Stomach smooth muscle (tissue), 2 donors: ENCODE data around the gene ISLR.

Experiments
- H3K27ac ChIP-seq: one replicate; pipeline ENCODE4 v1.7.0; 2013; ENCODE audit warnings: mild to moderate bottlenecking, low read length, inconsistent platforms
- H3K27me3 ChIP-seq, 2 donors: one replicate each; pipeline ENCODE4 v1.7.0; 2013; ENCODE audit warnings: low read length in 2 of 2; ENCODE audit not compliant: insufficient read depth in 2 of 2, control insufficient read depth in 1 of 2
- H3K36me3 ChIP-seq, 2 donors: one replicate each; pipeline ENCODE4 v1.7.0; 2013; ENCODE audit warnings: low read length in 2 of 2; ENCODE audit not compliant: control insufficient read depth in 2 of 2, insufficient read depth in 2 of 2
- H3K4me1 ChIP-seq: one replicate; pipeline ENCODE4 v1.7.0; 2013; ENCODE audit warnings: low read length; ENCODE audit not compliant: control insufficient read depth, insufficient read depth
- H3K4me3 ChIP-seq, 2 donors: one replicate each; pipeline ENCODE4 v1.7.0; 2013; ENCODE audit warnings: low read length in 2 of 2
- H3K9ac ChIP-seq, 2 donors: one replicate each; pipeline ENCODE4 v1.7.0; 2013; ENCODE audit warnings: low read length in 2 of 2, mild to moderate bottlenecking in 1 of 2
- H3K9me3 ChIP-seq, 2 donors: one replicate each; pipeline ENCODE4 v1.7.0; 2013; ENCODE audit warnings: low read length in 2 of 2; ENCODE audit not compliant: control insufficient read depth in 2 of 2
- donor health status: healthy.
- donor health status: Pancreatic carcinoma.

ISLR gene

GRCh38 chr15:74174958-74175253, 1.4 kb downstream of the ISLR start:
- Histone ChIP-seq H3K9me3 (no peaks in the 10 kb centered on the region), H3K27ac (peak overlapping the region; percentile 89), H3K9ac (peak overlapping the region; percentile 29 to 75), H3K4me3 (peak overlapping the region; percentile 57 to 78), H3K36me3 (peaks cover 9% of the 10 kb centered on the region in 2 donors), H3K4me1 (peaks cover 71% of the 10 kb centered on the region), H3K27me3 (no peaks in the 10 kb centered on the region)

GRCh38 chr15:74175271-74176191, 2.0 kb downstream of the ISLR start:
- H3K27ac ChIP-seq: peak overlapping the region; percentile 89
- H3K4me3 ChIP-seq: peak overlapping the region; percentile 36 to 78

GRCh38 chr15:74176262-74177214, 3.0 kb downstream of the ISLR start:
- peak overlapping the region in 1 of 2 donors; percentile 49 for H3K4me3 ChIP-seq
- H3K27me3 ChIP-seq: no peaks in the 10 kb centered on the region
- peak overlapping the region in 1 of 2 donors; percentile 37 for H3K9ac ChIP-seq
- peaks cover 74% of the 10 kb centered on the region for H3K4me1 ChIP-seq
- H3K27ac ChIP-seq: peak overlapping the region; percentile 6
- H3K36me3 ChIP-seq: peaks cover 9% of the 10 kb centered on the region in 2 donors
- H3K9me3 ChIP-seq: no peaks in the 10 kb centered on the region

More at GRCh38 chr15:74175271-74176191, 2.0 kb downstream of the ISLR start:
- Histone ChIP-seq H3K36me3 (peaks cover 9% of the 10 kb centered on the region in 2 donors), H3K4me1 (peaks cover 73% of the 10 kb centered on the region), H3K27me3 (no peaks in the 10 kb centered on the region), H3K9ac (peak overlapping the region in 1 of 2 donors; percentile 37), H3K9me3 (no peaks in the 10 kb centered on the region)

GRCh38 chr15:74178326-74179100, 5.0 kb downstream of the ISLR start:
- Histone ChIP-seq H3K27me3 (no peaks in the 10 kb centered on the region), H3K27ac (no peak overlapping the region), H3K9me3 (no peaks in the 10 kb centered on the region), H3K9ac (no peak overlapping the region), H3K36me3 (peaks cover 9% of the 10 kb centered on the region in 2 donors), H3K4me1 (peaks cover 60% of the 10 kb centered on the region), H3K4me3 (no peak overlapping the region)

GRCh38 chr15:74179101-74179841, 5.8 kb downstream of the ISLR start:
- H3K9ac ChIP-seq: no peak overlapping the region
- no peaks in the 10 kb centered on the region for H3K27me3 ChIP-seq
- no peaks in the 10 kb centered on the region for H3K9me3 ChIP-seq
- H3K4me1 ChIP-seq: peaks cover 53% of the 10 kb centered on the region
- peaks cover 9% of the 10 kb centered on the region in 2 donors for H3K36me3 ChIP-seq
- H3K4me3 ChIP-seq: no peak overlapping the region
- peak overlapping the region; percentile 18 for H3K27ac ChIP-seq

GRCh38 chr15:74179983-74180880, 6.7 kb downstream of the ISLR start:
- peaks cover 45% of the 10 kb centered on the region for H3K4me1 ChIP-seq
- no peak overlapping the region for H3K9ac ChIP-seq
- no peaks in the 10 kb centered on the region for H3K9me3 ChIP-seq
- H3K36me3 ChIP-seq: peaks cover 9% of the 10 kb centered on the region in 2 donors
- H3K27me3 ChIP-seq: no peaks in the 10 kb centered on the region
- H3K4me3 ChIP-seq: no peak overlapping the region
- H3K27ac ChIP-seq: peak overlapping the region; percentile 18

- no peak overlapping the region for H3K27ac ChIP-seq
- peaks cover 3% of the 10 kb centered on the region in 2 donors for H3K36me3 ChIP-seq
- H3K27me3 ChIP-seq: no peaks in the 10 kb centered on the region
- no peak overlapping the region for H3K4me3 ChIP-seq
- no peak overlapping the region for H3K9ac ChIP-seq
- no peaks in the 10 kb centered on the region for H3K9me3 ChIP-seq
- peaks cover 37% of the 10 kb centered on the region for H3K4me1 ChIP-seq
These were observed 7.5 kb downstream of the ISLR start for GRCh38 chr15:74180881-74181602.

- H3K36me3 ChIP-seq: peaks cover 0 to 3% of the 10 kb centered on the region in 2 donors
- no peak overlapping the region for H3K4me3 ChIP-seq
- no peaks in the 10 kb centered on the region for H3K27me3 ChIP-seq
- H3K9me3 ChIP-seq: no peaks in the 10 kb centered on the region
- no peak overlapping the region for H3K9ac ChIP-seq
- no peak overlapping the region for H3K27ac ChIP-seq
- peaks cover 27% of the 10 kb centered on the region for H3K4me1 ChIP-seq
These were observed 8.6 kb downstream of the ISLR start for GRCh38 chr15:74182131-74182530.
